Activated naive CD4-positive, alpha-beta T cell treated with anti-CD3 and anti-CD28 coated beads, Interleukin-2, amount 50 U/mL, for 72 hours (primary cell): ENCODE measurements around the gene AFF1. TPM values are rescaled to one million over a fixed set of nuclear protein-coding genes. Genes with fewer than 3 reads are reported as not detected.
A peak's percentile ranks its signal among the peaks of the same experiment; 100 is the strongest.

Experiments used
- ATAC-seq, 2 donors: fragments of 150-1000 bp; cut with Tn5 transposase; 2 replicates each; pipeline ENCODE4 v1.10.0; 2021; ENCODE audit warnings: mild to moderate bottlenecking in 2 of 2, moderate library complexity in 2 of 2
- DNase-seq, 2 donors: peaks; one replicate each; pipeline ENCODE4 v3.0.0; 2021 to 2022; ENCODE audit warnings: low spot score in 2 of 2
- H3K27ac Mint-ChIP-seq, 2 donors: one replicate each; pipeline ENCODE4 v1.8.0; 2022; ENCODE audit warnings: mild to moderate bottlenecking in 2 of 2, mixed read lengths in 2 of 2
- H3K36me3 Mint-ChIP-seq, 2 donors: one replicate each; pipeline ENCODE4 v1.8.0; 2022; ENCODE audit warnings: mixed read lengths in 2 of 2
- H3K9me3 Mint-ChIP-seq, 2 donors: one replicate each; pipeline ENCODE4 v1.8.0; 2022; ENCODE audit warnings: mixed read lengths in 2 of 2
- total RNA-seq, 2 donors: library from RNA; stranded (reverse); gene quantifications; one replicate each; pipeline ENCODE4 v1.2.3, GENCODE V29; 2022

The AFF1 gene
- total RNA-seq, 2 donors from 2014 or later = 41.5 to 71.7 TPM

DNA sequence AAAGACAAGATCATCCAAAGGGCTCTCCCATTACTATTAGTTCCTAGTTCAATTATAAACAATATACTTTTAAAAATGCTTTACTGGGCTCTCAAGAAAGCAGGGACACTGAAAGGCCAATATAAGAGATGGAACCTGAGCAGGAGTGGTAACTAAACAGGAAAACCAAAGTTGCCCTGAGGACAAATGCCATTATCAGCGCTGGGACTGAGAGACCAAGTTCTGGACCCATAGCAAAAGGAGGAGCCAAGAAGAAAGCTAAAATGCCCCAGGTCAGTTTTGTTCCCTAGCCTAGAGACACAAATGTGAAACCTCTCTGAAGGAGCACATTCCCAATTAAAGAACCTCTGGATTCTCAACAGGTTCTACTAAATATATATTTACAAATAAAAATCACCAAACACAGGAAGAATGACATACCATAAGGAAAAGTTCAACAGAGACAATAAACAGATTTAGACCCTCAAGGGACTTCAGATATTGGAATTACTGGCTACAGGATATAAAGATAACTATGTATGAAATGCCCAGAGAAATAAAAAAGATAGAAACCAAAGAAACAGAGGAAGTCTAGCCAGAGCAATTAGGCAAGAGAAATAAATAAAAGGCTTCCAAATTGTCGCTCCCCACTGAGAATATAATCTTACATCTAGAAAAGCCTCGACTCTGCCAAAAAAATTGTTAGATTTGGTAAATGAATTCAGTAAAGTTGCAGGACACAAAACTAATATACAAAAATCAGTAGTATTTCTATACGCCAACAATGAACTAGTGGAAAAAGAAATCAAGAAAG, 218.5 kb downstream of the AFF1 start:
- DNase-seq (no peak), ATAC-seq (no peak)
- Mint-ChIP-seq H3K27ac (no peak overlapping the region), H3K9me3 (no peaks in the 10 kb centered on the region), H3K36me3 (no peaks in the 10 kb centered on the region)

DNA sequence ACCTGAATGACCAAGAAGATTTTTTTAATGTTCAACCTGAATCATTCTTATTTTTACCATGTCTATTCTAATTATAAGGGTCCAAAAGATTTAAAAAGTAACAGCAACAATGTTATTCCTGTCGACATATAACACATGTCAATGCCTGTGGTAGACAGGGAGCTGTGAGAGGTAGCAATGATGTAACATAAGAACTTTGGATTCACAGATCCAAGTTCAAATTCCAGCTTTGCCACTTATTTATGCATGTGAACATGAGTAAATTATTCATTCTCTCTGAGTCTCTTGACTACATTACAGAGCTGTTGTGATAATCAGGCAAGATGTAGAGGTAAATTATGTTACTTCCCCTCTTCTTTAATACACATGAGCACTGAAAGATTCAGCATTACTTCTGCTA, 231.1 kb downstream of the AFF1 start:
- Mint-ChIP-seq H3K36me3 (peaks cover 4 to 6% of the 10 kb centered on the region in 2 donors), H3K27ac (no peak overlapping the region), H3K9me3 (no peaks in the 10 kb centered on the region)
- no peak for DNase-seq
- no peak for ATAC-seq

DNA sequence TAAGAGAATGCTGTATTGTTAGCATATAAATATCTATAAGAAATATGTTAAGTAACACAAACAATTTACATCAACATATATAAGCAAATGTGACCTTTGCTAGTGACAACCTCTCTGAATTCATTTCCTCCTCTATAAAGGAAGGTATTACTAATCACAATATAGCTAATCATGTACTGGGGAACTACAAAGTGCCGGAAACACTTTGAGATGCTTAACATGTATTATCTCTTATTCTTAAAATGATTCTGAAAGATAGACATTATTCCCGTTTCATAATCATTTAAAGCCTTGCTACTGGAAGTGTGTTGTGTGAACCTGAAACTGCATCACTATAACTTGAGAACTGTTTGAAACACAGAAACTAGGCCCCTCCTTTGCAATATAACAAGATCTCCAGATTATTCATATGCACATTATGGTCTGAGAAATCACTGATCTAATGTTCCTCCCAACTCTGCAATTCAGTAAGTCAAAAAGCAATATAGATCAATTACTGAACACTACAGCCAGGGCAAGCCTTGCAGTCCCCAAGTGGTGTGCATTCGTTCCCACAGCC, 231.6 kb downstream of the AFF1 start:
- DNase-seq (no peak), ATAC-seq (peak in 1 of 2 donors; percentile 81)
- no peaks in the 10 kb centered on the region for H3K9me3 Mint-ChIP-seq
- peaks cover 4 to 6% of the 10 kb centered on the region in 2 donors for H3K36me3 Mint-ChIP-seq
- peak overlapping the region in 1 of 2 donors; percentile 85 for H3K27ac Mint-ChIP-seq

DNA sequence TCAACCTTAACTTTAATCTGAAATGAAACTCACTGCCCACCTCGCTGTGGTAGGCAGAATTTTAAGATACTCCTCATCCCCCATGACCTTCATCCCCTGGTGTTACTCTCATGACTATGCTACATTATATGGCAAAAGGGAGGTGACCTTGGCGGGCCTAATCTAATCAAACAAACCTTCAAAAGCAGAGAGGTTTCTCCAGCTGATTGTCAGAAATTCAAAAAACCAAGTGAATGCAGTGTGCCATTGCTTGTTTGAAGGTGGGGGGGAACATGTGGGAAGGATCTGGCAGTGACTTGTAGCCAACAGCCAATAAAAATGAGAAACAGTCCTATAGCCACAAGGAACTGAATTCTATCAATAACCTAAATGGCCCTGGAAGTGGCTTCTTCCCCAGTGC, 237.1 kb downstream of the AFF1 start:
- no peak for DNase-seq
- H3K9me3 Mint-ChIP-seq = no peaks in the 10 kb centered on the region
- no peak for ATAC-seq

DNA sequence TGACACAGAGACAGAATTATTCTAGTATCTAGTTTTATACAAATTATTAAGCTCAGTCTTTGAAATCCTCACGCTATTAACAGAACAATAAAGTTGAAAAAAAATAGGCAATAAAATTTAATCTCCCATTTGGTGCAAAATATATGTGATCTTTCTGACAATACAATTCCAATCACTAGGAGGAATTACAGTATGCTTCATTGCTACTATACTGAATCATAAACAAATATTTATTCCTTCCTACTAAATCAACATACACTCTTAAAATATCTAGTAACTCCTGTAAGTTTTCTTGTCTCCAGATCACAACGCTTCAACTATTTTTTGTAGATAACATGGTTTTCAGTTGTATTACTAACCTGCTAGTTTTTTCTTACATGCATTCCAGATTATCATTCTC, 239.9 kb downstream of the AFF1 start:
- no peak overlapping the region for H3K27ac Mint-ChIP-seq
- ATAC-seq (no peak), DNase-seq (no peak)
- H3K9me3 Mint-ChIP-seq = no peaks in the 10 kb centered on the region
- H3K36me3 Mint-ChIP-seq = peaks cover 0 to 6% of the 10 kb centered on the region in 2 donors

More for the DNA sequence above, 237.1 kb downstream of the AFF1 start:
- no peak overlapping the region for H3K27ac Mint-ChIP-seq
- H3K36me3 Mint-ChIP-seq = peaks cover 0 to 6% of the 10 kb centered on the region in 2 donors

DNA sequence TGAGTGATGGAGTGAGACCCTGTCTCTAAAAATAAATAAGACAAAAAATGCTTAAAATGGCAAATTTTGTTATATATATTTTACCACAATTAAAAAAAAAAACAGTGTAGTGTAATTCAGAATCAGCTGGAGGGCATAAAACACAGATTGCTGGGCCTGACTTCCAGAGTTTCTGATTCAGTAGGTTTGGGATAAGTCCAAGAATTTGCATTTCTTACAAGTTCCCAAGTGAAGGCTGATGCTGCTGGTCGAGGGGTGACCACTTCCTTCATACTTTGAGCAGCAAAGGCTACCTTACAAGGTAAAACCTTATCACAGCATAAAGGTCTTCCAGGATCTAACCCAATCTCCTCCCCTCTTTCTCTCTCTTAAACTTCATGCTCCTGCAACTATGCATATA, 244.9 kb downstream of the AFF1 start:
- Mint-ChIP-seq H3K27ac (no peak overlapping the region), H3K36me3 (peaks cover 0 to 3% of the 10 kb centered on the region in 2 donors), H3K9me3 (no peaks in the 10 kb centered on the region)
- ATAC-seq = no peak
- DNase-seq = no peak

DNA sequence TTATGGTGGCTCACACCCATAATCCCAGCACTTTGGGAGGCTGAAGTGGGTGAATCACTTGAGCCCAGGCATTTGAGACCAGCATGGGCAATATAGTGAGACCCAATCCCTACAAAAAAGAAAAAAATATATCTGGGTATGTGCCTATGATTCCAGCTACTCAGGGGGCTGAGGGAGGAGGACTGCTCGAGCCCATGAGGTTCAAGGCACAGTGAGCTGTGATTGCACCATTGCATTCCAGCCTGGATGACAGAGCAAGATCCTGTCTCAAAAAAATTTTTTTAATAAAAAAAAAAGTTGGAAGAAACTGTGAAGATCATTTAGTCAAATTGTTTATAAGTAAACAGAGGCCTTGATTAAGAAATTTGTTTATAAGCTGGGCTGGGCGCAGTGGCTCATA, 246.0 kb downstream of the AFF1 start:
- Mint-ChIP-seq H3K9me3 (no peaks in the 10 kb centered on the region), H3K27ac (no peak overlapping the region), H3K36me3 (no peaks in the 10 kb centered on the region)
- DNase-seq = no peak
- no peak for ATAC-seq

DNA sequence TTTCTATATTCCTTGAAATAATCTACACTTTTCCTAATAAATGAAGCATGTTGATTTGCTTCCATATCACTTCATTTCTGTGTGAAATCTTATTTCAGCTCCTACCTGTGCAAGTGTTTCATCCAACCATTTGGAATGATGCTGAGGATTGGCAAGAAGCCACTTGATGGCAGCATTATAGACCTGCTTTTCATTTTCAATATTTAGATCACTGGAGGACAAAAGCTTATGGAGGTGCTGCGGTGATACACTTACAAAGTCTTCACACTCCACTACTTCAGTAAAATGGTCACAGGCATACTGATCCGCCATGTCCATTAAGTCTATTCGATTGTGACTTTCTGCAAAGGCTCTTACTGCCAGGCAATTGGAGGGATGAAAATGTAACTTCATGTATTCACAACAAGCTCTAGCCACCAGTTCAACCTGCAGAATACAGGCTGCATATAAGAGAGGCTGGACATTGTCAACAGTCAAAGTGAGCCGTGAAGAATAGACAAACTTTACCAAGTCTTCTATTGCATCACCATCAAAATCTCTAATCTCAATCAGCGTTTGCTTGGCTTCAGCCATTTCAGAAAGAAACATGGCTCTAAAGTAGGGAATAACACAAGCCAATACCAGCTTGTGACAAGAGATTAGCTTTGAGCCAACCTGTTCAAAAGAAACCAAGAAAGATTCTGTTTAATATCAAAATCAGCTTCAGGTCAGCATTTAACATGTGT, 250.5 kb downstream of the AFF1 start:
- DNase-seq (no peak), ATAC-seq (no peak)
- no peak overlapping the region for H3K27ac Mint-ChIP-seq
- no peaks in the 10 kb centered on the region for H3K9me3 Mint-ChIP-seq
- no peaks in the 10 kb centered on the region for H3K36me3 Mint-ChIP-seq

DNA sequence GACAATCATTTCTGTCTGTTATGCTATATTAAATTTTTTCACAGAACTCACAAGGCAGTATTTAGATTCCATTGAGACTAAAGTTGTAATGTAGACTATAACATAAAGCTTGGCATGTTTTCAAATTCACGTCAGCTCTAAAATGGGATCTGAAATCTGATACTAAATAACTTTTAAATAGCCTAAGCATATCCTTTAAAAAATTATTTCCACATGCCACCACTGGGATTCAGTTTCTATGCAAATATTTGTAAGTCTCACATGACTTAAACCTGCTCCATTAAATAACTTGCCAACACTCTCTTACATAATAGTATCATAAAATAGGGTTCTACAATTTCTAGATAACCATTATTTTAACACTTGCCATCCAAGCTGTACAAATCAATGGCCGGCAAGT, 253.2 kb downstream of the AFF1 start:
- H3K36me3 Mint-ChIP-seq = no peaks in the 10 kb centered on the region
- H3K9me3 Mint-ChIP-seq = no peaks in the 10 kb centered on the region
- ATAC-seq (no peak), DNase-seq (no peak)
- no peak overlapping the region for H3K27ac Mint-ChIP-seq

DNA sequence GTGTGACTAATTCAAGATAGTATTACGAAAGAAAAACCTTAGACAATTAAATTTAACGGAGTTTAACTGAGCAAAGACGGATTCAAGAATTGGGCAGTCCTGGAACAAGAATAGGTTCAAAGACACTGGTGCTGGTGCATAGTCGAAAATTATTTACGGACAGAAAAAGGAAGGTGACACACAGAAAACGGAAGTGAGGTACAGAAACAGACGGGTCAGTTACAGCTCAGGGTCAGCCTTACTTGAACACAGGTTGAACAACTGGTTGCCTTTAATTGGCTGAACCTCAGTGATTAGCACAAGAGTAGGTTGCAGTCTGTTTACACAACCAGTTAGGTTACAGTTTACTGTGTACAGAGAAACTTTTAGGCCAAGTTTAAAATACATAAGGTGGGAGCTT, 254.1 kb downstream of the AFF1 start:
- Mint-ChIP-seq H3K9me3 (no peaks in the 10 kb centered on the region), H3K36me3 (no peaks in the 10 kb centered on the region), H3K27ac (no peak overlapping the region)
- DNase-seq = no peak
- no peak for ATAC-seq

Other genes with a start within 250 kb of the AFF1 start
- gene SLC10A6, start 85.6 kb upstream of the AFF1 start, total RNA-seq = not detected
- not detected for gene C4orf36, start 42.6 kb upstream of the AFF1 start, total RNA-seq